Activated CD4-positive, CD25-positive, alpha-beta regulatory T cell treated with anti-CD3 and anti-CD28 coated beads, Interleukin-2, amount 50 U/mL, for 16 hours (primary cell): Measurements from ENCODE around the gene DSG2.

Experiments
- DNase-seq: peaks from one replicate; pipeline ENCODE4 v3.0.0-alpha.2; 2020; ENCODE audit warnings: low read depth, low spot score

The DSG2 gene

GRCh38 chr18:31590570-31590969, 92.6 kb downstream of the DSG2 start:
- DNase-seq: no peak

DNA sequence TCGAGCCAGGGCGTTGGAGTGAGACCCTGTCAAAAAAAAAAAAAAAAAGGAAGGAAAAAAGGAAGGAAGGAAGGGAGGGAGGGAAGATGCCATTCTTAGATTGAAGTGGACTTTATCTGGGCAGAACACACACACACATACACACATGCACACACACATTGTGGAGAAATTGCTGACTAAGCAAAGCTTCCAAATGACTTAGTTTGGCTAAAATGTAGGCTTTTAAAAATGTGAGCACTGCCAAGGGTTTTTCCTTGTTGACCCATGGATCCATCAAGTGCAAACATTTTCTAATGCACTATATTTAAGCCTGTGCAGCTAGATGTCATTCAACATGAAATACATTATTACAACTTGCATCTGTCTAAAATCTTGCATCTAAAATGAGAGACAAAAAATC, 93.1 kb downstream of the DSG2 start:
- no peak for DNase-seq

GRCh38 chr18:31591628-31592027, 93.7 kb downstream of the DSG2 start, which contains the start of gene TTR:
TTR (plus strand) TSS chr18:31591877; CDS start chr18:31591903, 26 bp downstream.
- no peak for DNase-seq

GRCh38 chr18:31592506-31593157, 94.7 kb downstream of the DSG2 start:
- DNase-seq: no peak

DNA sequence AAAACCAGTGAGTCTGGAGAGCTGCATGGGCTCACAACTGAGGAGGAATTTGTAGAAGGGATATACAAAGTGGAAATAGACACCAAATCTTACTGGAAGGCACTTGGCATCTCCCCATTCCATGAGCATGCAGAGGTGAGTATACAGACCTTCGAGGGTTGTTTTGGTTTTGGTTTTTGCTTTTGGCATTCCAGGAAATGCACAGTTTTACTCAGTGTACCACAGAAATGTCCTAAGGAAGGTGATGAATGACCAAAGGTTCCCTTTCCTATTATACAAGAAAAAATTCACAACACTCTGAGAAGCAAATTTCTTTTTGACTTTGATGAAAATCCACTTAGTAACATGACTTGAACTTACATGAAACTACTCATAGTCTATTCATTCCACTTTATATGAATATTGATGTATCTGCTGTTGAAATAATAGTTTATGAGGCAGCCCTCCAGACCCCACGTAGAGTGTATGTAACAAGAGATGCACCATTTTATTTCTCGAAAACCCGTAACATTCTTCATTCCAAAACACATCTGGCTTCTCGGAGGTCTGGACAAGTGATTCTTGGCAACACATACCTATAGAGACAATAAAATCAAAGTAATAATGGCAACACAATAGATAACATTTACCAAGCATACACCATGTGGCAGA, 97.3 kb downstream of the DSG2 start:
- no peak for DNase-seq

DNA sequence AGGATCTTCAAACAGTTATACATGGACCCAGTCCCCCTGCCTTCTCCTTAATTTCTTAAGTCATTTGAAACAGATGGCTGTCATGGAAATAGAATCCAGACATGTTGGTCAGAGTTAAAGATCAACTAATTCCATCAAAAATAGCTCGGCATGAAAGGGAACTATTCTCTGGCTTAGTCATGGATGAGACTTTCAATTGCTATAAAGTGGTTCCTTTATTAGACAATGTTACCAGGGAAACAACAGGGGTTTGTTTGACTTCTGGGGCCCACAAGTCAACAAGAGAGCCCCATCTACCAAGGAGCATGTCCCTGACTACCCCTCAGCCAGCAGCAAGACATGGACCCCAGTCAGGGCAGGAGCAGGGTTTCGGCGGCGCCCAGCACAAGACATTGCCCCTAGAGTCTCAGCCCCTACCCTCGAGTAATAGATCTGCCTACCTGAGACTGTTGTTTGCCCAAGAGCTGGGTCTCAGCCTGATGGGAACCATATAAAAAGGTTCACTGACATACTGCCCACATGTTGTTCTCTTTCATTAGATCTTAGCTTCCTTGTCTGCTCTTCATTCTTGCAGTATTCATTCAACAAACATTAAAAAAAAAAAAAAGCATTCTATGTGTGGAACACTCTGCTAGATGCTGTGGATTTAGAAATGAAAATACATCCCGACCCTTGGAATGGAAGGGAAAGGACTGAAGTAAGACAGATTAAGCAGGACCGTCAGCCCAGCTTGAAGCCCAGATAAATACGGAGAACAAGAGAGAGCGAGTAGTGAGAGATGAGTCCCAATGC, 98.3 kb downstream of the DSG2 start:
- DNase-seq: no peak

- no peak for DNase-seq
These were observed 100.2 kb downstream of the DSG2 start for GRCh38 chr18:31598021-31598805.
